ENCODE measurements around the gene ADAMTS17. TPM values are rescaled to one million over a fixed set of nuclear protein-coding genes. Genes with fewer than 3 reads are reported as not detected.

ADAMTS17 gene
- total RNA-seq, 4 donors from 2014 or later = 5.0 to 16.2 (median 11.6) TPM

GRCh38 chr15:99998661-99999101 is 343.1 kb downstream of the ADAMTS17 start:
- Histone ChIP-seq H3K4me3 (no peak overlapping the region), H3K4me1 (no peaks in the 10 kb centered on the region), H3K9me3 (no peaks in the 10 kb centered on the region), H3K27me3 (no peaks in the 10 kb centered on the region), H3K36me3 (no peaks in the 10 kb centered on the region), H3K27ac (no peak overlapping the region)
- intact Hi-C loops (cut with DNase I; ENCODE audit: low total_unique reads) = no loop called here
- TF ChIP-seq CTCF (IDR thresholded peaks at IDR 0.05 in 4 of 5, conservative IDR thresholded peaks at IDR 0.05 in 1 of 5) (no peak), POLR2A (IDR thresholded peaks at IDR 0.05) (no peak)
- in situ Hi-C loops (cut with MboI; ENCODE audit: low sequenced_read_pairs in 4 of 4) = no loop called here
- DNase-seq (no peak), ATAC-seq (no peak)

- Histone ChIP-seq H3K9me3 (no peaks in the 10 kb centered on the region), H3K4me1 (no peaks in the 10 kb centered on the region), H3K4me3 (no peak overlapping the region), H3K36me3 (no peaks in the 10 kb centered on the region), H3K27ac (no peak overlapping the region), H3K27me3 (no peaks in the 10 kb centered on the region)
- in situ Hi-C loops (cut with MboI; ENCODE audit: low sequenced_read_pairs in 4 of 4) (no loop called here), intact Hi-C loops (cut with DNase I; ENCODE audit: low total_unique reads) (no loop called here)
- no peak for ATAC-seq
- DNase-seq = no peak
- TF ChIP-seq CTCF (IDR thresholded peaks at IDR 0.05 in 4 of 5, conservative IDR thresholded peaks at IDR 0.05 in 1 of 5) = no peak
- no peak for TF ChIP-seq POLR2A (IDR thresholded peaks at IDR 0.05)
Measured at GRCh38 chr15:99997112-99997651, 344.6 kb downstream of the ADAMTS17 start.

- ATAC-seq (no peak), DNase-seq (no peak)
- no peak for TF ChIP-seq CTCF (IDR thresholded peaks at IDR 0.05 in 4 of 5, conservative IDR thresholded peaks at IDR 0.05 in 1 of 5)
- no peak for TF ChIP-seq POLR2A (IDR thresholded peaks at IDR 0.05)
- no peaks in the 10 kb centered on the region for H3K9me3 ChIP-seq
- H3K36me3 ChIP-seq = no peaks in the 10 kb centered on the region
- no peaks in the 10 kb centered on the region for H3K4me1 ChIP-seq
- intact Hi-C loops (cut with DNase I; ENCODE audit: low total_unique reads) (no loop called here), in situ Hi-C loops (cut with MboI; ENCODE audit: low sequenced_read_pairs in 4 of 4) (no loop called here)
- no peak overlapping the region for H3K4me3 ChIP-seq
- no peaks in the 10 kb centered on the region for H3K27me3 ChIP-seq
- no peak overlapping the region for H3K27ac ChIP-seq
Measured at GRCh38 chr15:99996660-99997059, 345.1 kb downstream of the ADAMTS17 start.

GRCh38 chr15:99995543-99995942 is 346.2 kb downstream of the ADAMTS17 start:
- DNase-seq = no peak
- no peaks in the 10 kb centered on the region for H3K4me1 ChIP-seq
- H3K27ac ChIP-seq = no peak overlapping the region
- TF ChIP-seq CTCF (IDR thresholded peaks at IDR 0.05 in 4 of 5, conservative IDR thresholded peaks at IDR 0.05 in 1 of 5) = no peak
- TF ChIP-seq POLR2A (IDR thresholded peaks at IDR 0.05) = no peak
- H3K4me3 ChIP-seq = no peak overlapping the region
- in situ Hi-C loops (cut with MboI; ENCODE audit: low sequenced_read_pairs in 4 of 4) = no loop called here
- no peaks in the 10 kb centered on the region for H3K9me3 ChIP-seq
- no peaks in the 10 kb centered on the region for H3K36me3 ChIP-seq
- intact Hi-C loops (cut with DNase I; ENCODE audit: low total_unique reads) = no loop called here
- H3K27me3 ChIP-seq = no peaks in the 10 kb centered on the region
- ATAC-seq = no peak

- no peaks in the 10 kb centered on the region for H3K27me3 ChIP-seq
- H3K4me1 ChIP-seq = no peaks in the 10 kb centered on the region
- no peak overlapping the region for H3K4me3 ChIP-seq
- no peaks in the 10 kb centered on the region for H3K9me3 ChIP-seq
- no peak for DNase-seq
- TF ChIP-seq POLR2A (IDR thresholded peaks at IDR 0.05) (no peak), CTCF (IDR thresholded peaks at IDR 0.05 in 4 of 5, conservative IDR thresholded peaks at IDR 0.05 in 1 of 5) (no peak)
- intact Hi-C loops (cut with DNase I; ENCODE audit: low total_unique reads) = no loop called here
- no peak for ATAC-seq
- in situ Hi-C loops (cut with MboI; ENCODE audit: low sequenced_read_pairs in 4 of 4) = no loop called here
- H3K27ac ChIP-seq = no peak overlapping the region
- H3K36me3 ChIP-seq = no peaks in the 10 kb centered on the region
Measured at GRCh38 chr15:99994849-99995248, 346.9 kb downstream of the ADAMTS17 start.
